NB4 (cell line): ENCODE results near the gene GPRC6A.

Experiments
- CTCF ChIP-seq: IDR thresholded peaks from one replicate; pipeline ENCODE4 v1.5.1; 2012; ENCODE audit warnings: low read depth, low read length
- POLR2A ChIP-seq: IDR thresholded peaks from 2 replicates; pipeline ENCODE4 v1.6.1; 2011; ENCODE audit warnings: mild to moderate bottlenecking; ENCODE audit not compliant: insufficient read length; ENCODE audit errors: extremely low read depth

- peak; percentile 23 for TF ChIP-seq CTCF
- TF ChIP-seq POLR2A: no peak
Measured at GRCh38 chr6:116779573-116780164, 49.2 kb downstream of the GPRC6A start.
